ENCODE measurements around the gene EID1.
"Not testable (repeated sequence)": the region's sequence is repeated elsewhere in the genome, so short reads cannot be mapped to it uniquely, and the experiment has no call there.

EID1 gene

DNA sequence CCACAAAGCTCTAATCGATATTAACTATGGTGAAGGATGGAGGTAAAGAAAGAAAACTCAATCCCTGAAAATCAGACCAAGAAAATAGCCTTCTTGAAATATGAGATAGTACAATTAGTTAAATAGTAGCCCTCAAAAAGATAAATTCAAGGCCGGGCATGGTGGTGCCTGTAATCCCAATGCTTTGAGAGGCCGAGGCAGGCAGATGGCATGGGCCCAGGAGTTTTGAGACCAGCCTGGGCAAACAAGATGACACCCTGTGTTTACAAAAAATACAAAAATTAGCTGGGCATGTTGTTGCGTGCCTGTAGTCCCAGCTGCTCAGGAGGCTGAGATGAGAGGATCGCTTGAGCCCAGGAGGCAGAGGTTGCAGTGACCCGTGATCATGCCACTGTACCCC, 35.4 kb upstream of the EID1 start:
- TF ChIP-seq, protein P1, sequence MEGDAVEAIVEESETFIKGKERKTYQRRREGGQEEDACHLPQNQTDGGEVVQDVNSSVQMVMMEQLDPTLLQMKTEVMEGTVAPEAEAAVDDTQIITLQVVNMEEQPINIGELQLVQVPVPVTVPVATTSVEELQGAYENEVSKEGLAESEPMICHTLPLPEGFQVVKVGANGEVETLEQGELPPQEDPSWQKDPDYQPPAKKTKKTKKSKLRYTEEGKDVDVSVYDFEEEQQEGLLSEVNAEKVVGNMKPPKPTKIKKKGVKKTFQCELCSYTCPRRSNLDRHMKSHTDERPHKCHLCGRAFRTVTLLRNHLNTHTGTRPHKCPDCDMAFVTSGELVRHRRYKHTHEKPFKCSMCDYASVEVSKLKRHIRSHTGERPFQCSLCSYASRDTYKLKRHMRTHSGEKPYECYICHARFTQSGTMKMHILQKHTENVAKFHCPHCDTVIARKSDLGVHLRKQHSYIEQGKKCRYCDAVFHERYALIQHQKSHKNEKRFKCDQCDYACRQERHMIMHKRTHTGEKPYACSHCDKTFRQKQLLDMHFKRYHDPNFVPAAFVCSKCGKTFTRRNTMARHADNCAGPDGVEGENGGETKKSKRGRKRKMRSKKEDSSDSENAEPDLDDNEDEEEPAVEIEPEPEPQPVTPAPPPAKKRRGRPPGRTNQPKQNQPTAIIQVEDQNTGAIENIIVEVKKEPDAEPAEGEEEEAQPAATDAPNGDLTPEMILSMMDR (IDR thresholded peaks at IDR 0.05; ENCODE audit: borderline replicate concordance, insufficient read depth, low read depth, low read length) = no peak
- no peak overlapping the region for H3K4me3 ChIP-seq (ENCODE audit: low read depth, low read length)

DNA sequence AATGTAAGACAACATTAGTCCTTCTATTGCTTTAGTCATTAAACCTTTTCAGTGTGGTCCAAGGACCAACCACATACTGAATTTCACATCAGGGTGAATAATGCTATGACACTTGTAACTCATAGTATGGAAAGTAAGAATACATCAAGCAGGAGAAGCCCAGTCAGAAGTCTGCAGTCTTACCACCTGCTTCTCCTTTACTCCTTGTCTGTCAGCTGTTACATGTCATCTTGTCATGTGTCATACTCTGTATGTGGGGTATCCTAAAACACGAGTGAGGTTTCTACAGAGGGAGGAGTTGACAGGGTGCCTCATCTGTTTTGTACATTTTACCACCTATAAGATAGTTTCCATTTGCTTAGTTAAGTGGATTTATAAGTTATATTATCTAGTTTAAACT, 32.8 kb upstream of the EID1 start:
- TF ChIP-seq, protein P1 (IDR thresholded peaks at IDR 0.05; ENCODE audit: borderline replicate concordance, insufficient read depth, low read depth, low read length) = no peak
- no peak overlapping the region for H3K4me3 ChIP-seq (ENCODE audit: low read depth, low read length)

DNA sequence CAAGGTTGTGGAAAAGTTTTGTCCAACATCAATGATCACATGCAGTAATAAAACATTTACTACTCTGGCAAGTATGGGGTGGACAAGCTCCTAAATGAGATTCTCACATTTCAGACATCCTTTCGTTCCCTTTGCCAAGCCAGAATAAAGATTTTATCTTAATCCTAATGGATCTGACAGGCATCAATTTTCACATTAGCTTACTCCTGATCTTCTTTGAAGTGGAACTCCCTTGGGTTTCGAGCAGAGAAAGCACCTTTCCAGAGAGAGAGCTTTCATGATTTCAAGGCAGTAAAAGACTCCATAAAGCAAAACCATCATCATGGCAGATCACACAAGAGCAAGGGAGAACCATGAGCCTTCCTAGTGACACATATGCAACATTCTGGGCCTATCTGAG, 27.3 kb upstream of the EID1 start:
- no peak overlapping the region for H3K4me3 ChIP-seq (ENCODE audit: low read depth, low read length)
- TF ChIP-seq, protein P1 (IDR thresholded peaks at IDR 0.05; ENCODE audit: borderline replicate concordance, insufficient read depth, low read depth, low read length) = no peak

DNA sequence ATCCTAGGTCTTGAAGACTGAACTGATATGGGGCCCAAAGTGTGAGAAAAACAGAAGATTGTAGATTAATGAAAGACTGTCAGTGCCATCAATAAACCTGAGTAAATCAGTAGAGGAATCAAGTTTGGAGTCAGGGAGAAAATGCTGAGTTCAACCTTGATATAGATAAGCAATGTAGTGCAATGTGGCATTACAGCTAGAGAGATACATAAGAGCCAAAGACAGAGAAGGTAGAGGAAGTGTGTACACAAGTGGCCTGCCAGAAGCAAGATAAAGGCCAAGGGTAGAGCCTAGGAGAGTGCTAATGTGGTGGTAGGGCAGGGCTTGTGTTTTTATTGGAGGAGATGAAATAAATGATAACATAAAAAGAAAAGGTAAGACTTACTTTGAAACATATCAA, 26.0 kb upstream of the EID1 start:
- no peak overlapping the region for H3K4me3 ChIP-seq (ENCODE audit: low read depth, low read length)
- TF ChIP-seq, protein P1 (IDR thresholded peaks at IDR 0.05; ENCODE audit: borderline replicate concordance, insufficient read depth, low read depth, low read length) = no peak

DNA sequence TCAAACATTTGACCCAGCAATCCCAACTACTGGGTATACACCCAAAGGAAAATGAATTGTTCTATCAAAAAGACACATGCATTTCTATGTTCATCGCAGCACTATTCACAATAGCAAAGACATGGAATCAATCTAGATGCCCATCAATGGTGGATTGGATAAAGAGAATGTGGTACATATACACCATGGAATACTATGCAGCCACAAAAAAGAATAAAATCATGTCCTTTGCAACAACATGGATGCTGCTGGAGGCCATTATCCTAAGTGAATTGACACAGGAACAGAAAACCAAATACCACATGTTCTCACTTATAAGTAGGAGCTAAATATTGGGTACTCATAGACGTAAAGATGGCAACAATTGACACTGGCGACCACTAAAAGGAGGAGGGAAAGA, 23.5 kb upstream of the EID1 start:
- not testable (repeated sequence) for H3K4me3 ChIP-seq (ENCODE audit: low read depth, low read length)

DNA sequence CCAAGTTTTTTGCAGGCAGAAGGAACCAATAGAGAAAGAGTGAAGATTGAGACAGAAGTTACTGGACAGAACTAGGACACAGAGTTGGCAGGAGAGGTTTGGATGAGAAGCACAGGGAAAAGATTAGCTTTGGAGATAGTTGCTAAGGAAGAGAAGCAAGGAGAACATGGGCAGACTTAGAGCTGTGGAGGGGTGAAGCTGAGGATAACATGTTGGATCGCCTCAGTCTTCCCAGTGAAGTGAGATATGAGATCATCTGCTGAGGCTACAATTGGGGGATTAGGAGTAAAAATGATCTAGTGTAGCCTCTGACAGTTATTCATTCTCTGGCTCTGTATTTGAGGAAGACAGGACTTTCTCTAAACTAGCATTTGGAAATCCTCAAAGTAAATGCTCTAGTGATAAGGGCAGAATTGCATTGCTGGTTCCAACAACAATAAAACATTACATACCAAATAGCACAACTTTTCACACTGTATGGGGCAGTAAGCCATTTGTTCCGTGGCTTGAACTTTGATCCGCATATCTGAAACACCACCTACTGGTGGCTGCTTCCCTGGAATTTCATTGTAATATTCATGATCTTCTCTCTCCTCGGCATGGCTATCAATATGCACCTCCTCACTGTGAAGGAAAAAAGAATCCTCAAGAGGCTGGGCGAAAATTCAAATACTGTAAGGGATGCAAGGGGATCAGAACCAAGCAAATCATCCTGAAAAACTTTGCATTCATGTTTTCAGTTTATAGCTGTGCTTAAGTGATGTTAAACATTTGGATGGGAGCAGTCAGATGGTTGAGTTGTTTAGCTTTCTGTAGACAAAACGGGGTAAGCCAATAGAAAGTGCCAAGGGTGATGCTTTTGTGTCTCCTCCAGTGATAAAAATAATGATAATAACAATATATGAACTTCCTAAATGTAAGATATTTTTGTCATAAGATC, 22.2 kb upstream of the EID1 start:
- H3K4me3 ChIP-seq (ENCODE audit: low read depth, low read length) = no peak overlapping the region

DNA sequence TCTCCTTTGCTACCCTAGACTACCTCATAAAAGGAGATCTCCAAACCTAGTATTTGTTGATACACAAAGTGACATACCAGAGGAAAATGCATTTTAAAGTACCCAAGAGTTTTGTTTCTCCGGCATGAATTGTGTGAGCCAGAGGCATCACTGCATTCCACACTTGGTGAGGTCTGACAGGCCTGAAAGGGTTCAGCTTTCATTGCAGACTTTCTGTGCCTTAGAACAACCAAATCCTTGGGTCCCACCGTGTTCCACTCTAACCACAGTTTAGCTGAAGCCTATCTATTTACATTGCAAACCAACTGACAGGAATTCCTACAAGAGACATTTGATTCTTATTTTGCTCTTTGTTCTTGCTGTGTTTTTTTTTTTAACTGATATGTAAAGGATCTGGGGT, 21.0 kb upstream of the EID1 start:
- TF ChIP-seq, protein P1 (IDR thresholded peaks at IDR 0.05; ENCODE audit: borderline replicate concordance, insufficient read depth, low read depth, low read length) = no peak
- H3K4me3 ChIP-seq (ENCODE audit: low read depth, low read length) = no peak overlapping the region

More for the DNA sequence above, 22.2 kb upstream of the EID1 start:
- TF ChIP-seq, protein P1 (IDR thresholded peaks at IDR 0.05; ENCODE audit: borderline replicate concordance, insufficient read depth, low read depth, low read length) = no peak

Data from GM12875 (cell line).